ENCODE data around the gene TRIM39. TPM values are rescaled to one million over a fixed set of nuclear protein-coding genes. Genes with fewer than 3 reads are reported as not detected.

TRIM39 gene
- total and polyA plus RNA-seq, 2 of the 4 experiments (the other 2 are of a cell fraction) = 7.5 to 10.0 TPM

DNA sequence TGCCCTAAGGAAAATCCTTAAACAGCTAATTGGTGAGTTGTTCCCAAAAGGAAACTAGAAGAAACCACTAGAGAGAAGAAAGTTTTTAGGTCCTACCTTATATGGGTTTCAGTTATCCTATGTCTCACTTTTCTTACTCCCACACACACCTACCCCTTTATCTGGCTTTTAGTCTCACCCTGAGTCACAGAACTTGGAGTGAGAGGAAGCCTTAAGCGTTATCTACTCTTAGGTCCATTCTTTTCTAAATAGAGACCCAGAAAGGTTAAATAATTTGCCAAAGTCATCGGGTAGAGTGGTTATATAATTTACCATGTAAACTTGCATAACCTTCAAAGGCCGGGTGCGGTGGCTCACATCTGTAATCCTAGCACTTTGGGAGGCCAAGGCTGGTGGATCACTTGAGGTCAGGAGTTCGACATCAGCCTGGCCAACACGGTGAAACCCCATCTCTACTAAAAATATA is 13.9 kb downstream of the TRIM39 start:
- H3K56ac ChIP-seq (ENCODE audit: extremely low read depth, insufficient read depth, low read length) = no peak overlapping the region
- H2BK15ac ChIP-seq (ENCODE audit: low read depth, low read length) = no peak overlapping the region
- no peaks in the 10 kb centered on the region for H3K4me1 ChIP-seq (ENCODE audit: control insufficient read depth, insufficient read depth, low read length)
- POLR2A ChIA-PET (ENCODE audit: unreplicated experiment) = no interaction called here
- H3K79me1 ChIP-seq (ENCODE audit: low read depth in 1 of 2, low read length in 2 of 2) = peaks cover 2 to 3% of the 10 kb centered on the region in 2 experiments; a peak in 2 of 4 replicates
- no peak overlapping the region for H2BK20ac ChIP-seq (ENCODE audit: low read depth, low read length)
- H3K23ac ChIP-seq (ENCODE audit: low read depth, low read length) = no peak overlapping the region
- ATAC-seq (ENCODE audit: low read depth) = no peak
- peaks cover 25% of the 10 kb centered on the region for H3K36me3 ChIP-seq (ENCODE audit: control insufficient read depth, insufficient read depth, low read length)
- no peak overlapping the region for H2BK5ac ChIP-seq (ENCODE audit: low read depth, low read length, poor library complexity, severe bottlenecking)
- H4K20me1 ChIP-seq (ENCODE audit: insufficient read depth, low read length) = no peaks in the 10 kb centered on the region
- dilution Hi-C loops (cut with HindIII; ENCODE audit: low sequenced_read_pairs, unreplicated experiment) = no loop called here
- peak; percentile 54 for DNase-seq
- TF ChIP-seq RAD21 (IDR thresholded peaks at IDR 0.05; ENCODE audit: low read length) (no peak), SMC3 (IDR thresholded peaks at IDR 0.05; ENCODE audit: low read depth, low read length) (no peak), FOS (IDR thresholded peaks at IDR 0.05; ENCODE audit: low read depth, low read length) (no peak), RCOR1 (IDR thresholded peaks at IDR 0.05; ENCODE audit: insufficient replicate concordance, low read length) (no peak), RFX5 (IDR thresholded peaks at IDR 0.05; ENCODE audit: low read depth, low read length) (no peak), BHLHE40 (IDR thresholded peaks at IDR 0.05; ENCODE audit: low read depth, low read length) (no peak), CEBPB (IDR thresholded peaks at IDR 0.05; ENCODE audit: low read depth, low read length) (no peak), CHD1 (IDR thresholded peaks at IDR 0.05; ENCODE audit: low read depth, low read length) (no peak), MXI1 (IDR thresholded peaks at IDR 0.05; ENCODE audit: borderline replicate concordance, low read depth, low read length) (no peak), MAFK (IDR thresholded peaks at IDR 0.05; ENCODE audit: low read depth, low read length) (no peak)
- TF ChIP-seq, protein P1, sequence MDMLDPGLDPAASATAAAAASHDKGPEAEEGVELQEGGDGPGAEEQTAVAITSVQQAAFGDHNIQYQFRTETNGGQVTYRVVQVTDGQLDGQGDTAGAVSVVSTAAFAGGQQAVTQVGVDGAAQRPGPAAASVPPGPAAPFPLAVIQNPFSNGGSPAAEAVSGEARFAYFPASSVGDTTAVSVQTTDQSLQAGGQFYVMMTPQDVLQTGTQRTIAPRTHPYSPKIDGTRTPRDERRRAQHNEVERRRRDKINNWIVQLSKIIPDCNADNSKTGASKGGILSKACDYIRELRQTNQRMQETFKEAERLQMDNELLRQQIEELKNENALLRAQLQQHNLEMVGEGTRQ (IDR thresholded peaks at IDR 0.05; ENCODE audit: low read depth, low read length) = no peak
- H2AK5ac ChIP-seq (ENCODE audit: low read depth, low read length) = no peak overlapping the region
- no TSS peak for BruUV-seq (replicated peaks)
- H3K27ac ChIP-seq (ENCODE audit: insufficient read depth, low read length) = no peak overlapping the region
- no peak overlapping the region for H3K4ac ChIP-seq (ENCODE audit: low read depth, low read length)
- WGBS, 2 experiments (ENCODE audit: extremely low coverage in 2 of 2, insufficient read length in 1 of 2) = 100% methylated on average over 1 of the region's 6 CpGs; no CpG with 5 or more reads in 1 of the 2 experiments
- H3K4me3 ChIP-seq (ENCODE audit: insufficient read depth, low read depth, low read length) = no peak overlapping the region
- H3K27me3 ChIP-seq (ENCODE audit: control insufficient read depth, insufficient read depth, low read length) = no peaks in the 10 kb centered on the region
- no peak overlapping the region for H4K8ac ChIP-seq (ENCODE audit: low read depth in 2 of 2, low read length in 2 of 2)
- no peak overlapping the region for H3K4me2 ChIP-seq (ENCODE audit: low read depth, low read length)
- no peak overlapping the region for H2AK9ac ChIP-seq (replicated peaks; ENCODE audit: low read depth, low read length, poor library complexity)
- H3K18ac ChIP-seq (ENCODE audit: low read depth, low read length) = no peak overlapping the region
- CTCF ChIA-PET = interaction anchor here (1.1 kb wide), 1 partner anchor 122 kb away, joined by 3 read pairs; no protein-coding TSS in a partner anchor
- H4K91ac ChIP-seq (ENCODE audit: insufficient read depth, low read depth, low read length) = no peak overlapping the region
- no peak overlapping the region for H3K14ac ChIP-seq (replicated peaks; ENCODE audit: low read depth, low read length)
- H2AFZ ChIP-seq (replicated peaks; ENCODE audit: low read length, poor library complexity) = no peak overlapping the region
- H4K5ac ChIP-seq (ENCODE audit: low read depth, low read length) = no peak overlapping the region
- no peak overlapping the region for H2BK120ac ChIP-seq (ENCODE audit: low read depth, low read length)
- peaks cover 7% of the 10 kb centered on the region for H3K9me1 ChIP-seq (ENCODE audit: insufficient read depth, low read length)
- no peak overlapping the region for H3K9ac ChIP-seq (ENCODE audit: low read depth, low read length)
- H3K9me3 ChIP-seq (ENCODE audit: control insufficient read depth, insufficient read depth, low read length) = no peaks in the 10 kb centered on the region
- in situ Hi-C loops (cut with MboI; ENCODE audit: low sequenced_read_pairs) = no loop called here
- intact Hi-C loops (cut with micrococcal nuclease) = no loop called here

Measured in IMR-90 (cell line).